Skeletal muscle satellite cell (primary cell): Measurements from ENCODE around the gene NADK.

Experiments used
- H3K27me3 ChIP-seq: 2 replicates; pipeline ENCODE4 v1.7.0; 2013; ENCODE audit warnings: low read length; ENCODE audit not compliant: control insufficient read depth, insufficient read depth
- H3K36me3 ChIP-seq: 2 replicates; pipeline ENCODE4 v1.7.0; 2013; ENCODE audit warnings: mild to moderate bottlenecking, control low read depth, low read length; ENCODE audit not compliant: insufficient read depth
- H3K4me1 ChIP-seq: 2 replicates; pipeline ENCODE4 v1.7.0; 2013; ENCODE audit warnings: low read length; ENCODE audit not compliant: control insufficient read depth, insufficient read depth
- H3K4me2 ChIP-seq: 2 replicates; pipeline ENCODE4 v1.7.0; 2013; ENCODE audit warnings: mild to moderate bottlenecking, low read length
- H3K4me3 ChIP-seq: 2 replicates; pipeline ENCODE4 v1.7.0; 2013; ENCODE audit warnings: low read length
- H3K9ac ChIP-seq: 2 replicates; pipeline ENCODE4 v1.7.0; 2013; ENCODE audit warnings: mild to moderate bottlenecking, low read depth, low read length, moderate library complexity
- H3K9me3 ChIP-seq: replicated peaks from 2 replicates; pipeline ENCODE4 v1.7.0; 2013; ENCODE audit warnings: mild to moderate bottlenecking, control low read depth, low read length

The NADK gene

DNA sequence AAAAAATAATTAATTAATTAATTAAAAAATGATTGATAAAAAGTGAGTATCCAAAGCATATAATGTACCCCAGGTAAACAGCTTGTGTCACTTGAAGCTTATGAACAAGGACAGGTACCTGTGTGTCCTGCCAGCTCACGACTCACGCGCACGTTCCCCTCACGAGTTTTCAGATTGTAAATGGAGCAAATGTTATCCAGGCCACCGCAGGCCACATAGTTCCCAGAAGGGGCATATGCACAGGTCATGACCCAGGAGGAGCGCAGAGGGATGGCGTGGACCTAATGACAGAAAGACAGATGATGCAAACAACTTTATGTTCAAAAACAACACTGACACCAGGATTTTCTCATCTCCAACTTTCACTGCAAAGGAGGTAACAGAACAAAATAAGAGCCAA is 26.0 kb upstream of the NADK start:
- H3K27me3 ChIP-seq, result no peaks in the 10 kb centered on the region
- peaks cover 8% of the 10 kb centered on the region for H3K4me1 ChIP-seq
- no peak overlapping the region for H3K4me3 ChIP-seq
- H3K9ac ChIP-seq, result no peak overlapping the region
- no peaks in the 10 kb centered on the region for H3K9me3 ChIP-seq
- H3K4me2 ChIP-seq, result no peak overlapping the region
- peaks cover 80% of the 10 kb centered on the region for H3K36me3 ChIP-seq

DNA sequence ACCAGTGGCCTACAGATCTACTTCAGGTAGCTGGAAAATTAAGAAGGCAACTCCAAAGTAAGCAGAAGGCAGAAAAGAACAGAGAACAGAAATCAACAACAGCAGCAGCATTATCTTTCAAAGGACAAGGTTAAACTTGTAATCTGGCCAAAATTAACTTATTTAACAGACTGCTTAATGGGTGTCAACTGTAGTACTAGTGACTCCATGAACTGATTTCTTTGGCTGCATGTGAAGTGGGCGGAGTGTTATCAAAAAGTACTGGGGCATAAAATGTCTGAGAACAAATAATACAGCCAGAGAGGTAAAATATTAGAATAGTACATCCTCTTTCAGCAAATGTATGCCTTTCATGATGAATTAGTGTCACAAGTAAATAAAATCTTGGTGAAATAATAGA is 24.6 kb upstream of the NADK start:
- Histone ChIP-seq H3K4me2 (no peak overlapping the region), H3K36me3 (peaks cover 83% of the 10 kb centered on the region), H3K27me3 (no peaks in the 10 kb centered on the region), H3K9me3 (no peaks in the 10 kb centered on the region), H3K4me1 (peaks cover 8% of the 10 kb centered on the region), H3K9ac (no peak overlapping the region), H3K4me3 (no peak overlapping the region)

DNA sequence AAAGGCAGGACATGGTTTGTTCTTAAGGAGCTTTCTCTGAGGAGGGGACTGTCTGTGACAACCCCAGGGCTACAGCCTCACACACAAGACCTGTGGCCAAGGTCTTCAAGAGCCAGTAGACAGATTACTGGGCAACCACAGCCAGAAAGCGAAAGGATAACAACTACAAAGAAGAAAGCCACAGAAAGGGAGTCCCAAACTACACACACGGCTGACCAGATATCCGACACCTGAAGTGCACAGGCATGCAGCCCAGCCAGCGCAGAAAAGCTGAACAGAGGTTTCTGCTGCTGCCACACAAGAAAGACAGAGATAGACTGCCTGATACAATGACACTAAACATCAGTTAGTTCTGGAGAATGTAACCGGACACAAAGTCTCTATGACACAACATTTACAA is 21.4 kb upstream of the NADK start:
- H3K9me3 ChIP-seq, result no peaks in the 10 kb centered on the region
- H3K4me1 ChIP-seq, result no peaks in the 10 kb centered on the region
- H3K9ac ChIP-seq, result no peak overlapping the region
- no peaks in the 10 kb centered on the region for H3K27me3 ChIP-seq
- H3K4me3 ChIP-seq, result no peak overlapping the region
- H3K36me3 ChIP-seq, result peaks cover 88% of the 10 kb centered on the region
- no peak overlapping the region for H3K4me2 ChIP-seq

DNA sequence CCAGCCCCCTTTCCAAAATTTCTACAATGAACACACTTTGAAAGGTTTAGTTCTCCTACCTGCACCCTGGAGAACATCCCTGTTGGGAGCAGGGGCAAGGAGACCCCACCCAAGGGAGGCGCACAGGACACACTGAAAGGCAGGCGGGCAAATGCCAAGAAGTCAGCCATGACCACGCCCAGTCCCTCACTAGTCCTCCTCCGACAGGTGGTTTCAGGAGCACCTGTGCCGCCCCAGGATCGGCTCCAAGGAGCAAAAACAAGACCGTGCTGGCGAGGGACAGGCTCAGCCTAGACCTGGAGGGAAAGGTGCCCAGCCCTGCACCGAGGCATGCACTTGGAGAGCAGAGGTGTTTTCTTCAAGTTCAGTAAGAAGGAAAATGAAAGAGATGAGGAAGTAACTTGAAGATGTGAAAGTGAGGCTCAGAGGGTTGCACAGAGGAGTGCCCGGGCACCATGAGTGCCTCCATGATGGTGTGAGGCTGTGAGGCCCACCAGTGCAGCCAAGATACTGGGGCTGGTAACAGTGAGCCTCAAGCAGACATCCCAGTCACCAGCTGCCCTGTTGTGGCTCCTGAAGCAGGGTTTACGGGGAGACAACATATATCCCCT is 19.6 kb upstream of the NADK start:
- no peak overlapping the region for H3K9ac ChIP-seq
- H3K4me2 ChIP-seq, result no peak overlapping the region
- H3K27me3 ChIP-seq, result no peaks in the 10 kb centered on the region
- H3K9me3 ChIP-seq, result no peaks in the 10 kb centered on the region
- H3K36me3 ChIP-seq, result peaks cover 90% of the 10 kb centered on the region
- no peaks in the 10 kb centered on the region for H3K4me1 ChIP-seq
- no peak overlapping the region for H3K4me3 ChIP-seq

DNA sequence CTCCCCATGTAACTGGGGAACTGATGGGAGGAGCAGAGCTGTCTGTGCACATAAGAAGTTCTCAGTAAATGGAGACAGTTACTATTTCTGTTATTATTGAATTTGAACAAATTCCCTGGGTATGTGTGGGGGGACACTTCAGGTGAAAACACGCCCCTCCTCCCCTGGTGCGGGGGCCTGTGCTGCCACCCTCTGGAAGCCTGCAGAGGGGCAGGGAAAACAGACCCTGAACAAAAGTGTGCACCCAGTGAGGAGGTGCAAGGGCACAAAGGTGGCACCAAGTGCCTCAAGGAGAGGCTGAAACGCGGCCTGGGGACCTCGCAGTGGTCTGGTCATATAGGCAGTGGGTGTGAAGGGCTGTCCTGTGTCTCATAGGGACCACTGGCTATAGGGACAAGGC is 18.2 kb upstream of the NADK start:
- Histone ChIP-seq H3K9ac (no peak overlapping the region), H3K4me1 (no peaks in the 10 kb centered on the region), H3K27me3 (no peaks in the 10 kb centered on the region), H3K9me3 (no peaks in the 10 kb centered on the region), H3K4me3 (no peak overlapping the region), H3K36me3 (peaks cover 90% of the 10 kb centered on the region), H3K4me2 (no peak overlapping the region)

DNA sequence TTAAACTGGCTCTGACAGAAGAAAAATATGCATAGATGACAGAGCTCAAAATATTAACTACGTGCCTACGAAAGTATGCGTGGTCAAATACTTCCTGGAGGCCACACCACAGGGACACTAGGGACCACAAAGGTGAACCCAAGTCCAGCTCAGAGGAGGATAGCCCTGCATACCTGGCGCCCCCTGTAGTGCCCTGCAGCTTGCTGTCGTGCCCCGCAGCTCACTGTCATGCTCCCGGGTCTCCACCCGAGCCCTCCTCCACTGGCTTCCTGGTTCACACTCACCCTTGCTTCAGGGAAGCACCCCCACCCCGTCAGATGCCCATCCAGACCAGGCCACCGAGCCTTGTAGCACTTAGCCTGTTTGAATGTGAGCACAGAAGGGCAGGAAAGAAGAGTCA is 16.7 kb upstream of the NADK start:
- Histone ChIP-seq H3K9me3 (no peaks in the 10 kb centered on the region), H3K4me1 (no peaks in the 10 kb centered on the region), H3K4me3 (no peak overlapping the region), H3K9ac (no peak overlapping the region), H3K36me3 (peaks cover 88% of the 10 kb centered on the region), H3K4me2 (no peak overlapping the region), H3K27me3 (no peaks in the 10 kb centered on the region)

DNA sequence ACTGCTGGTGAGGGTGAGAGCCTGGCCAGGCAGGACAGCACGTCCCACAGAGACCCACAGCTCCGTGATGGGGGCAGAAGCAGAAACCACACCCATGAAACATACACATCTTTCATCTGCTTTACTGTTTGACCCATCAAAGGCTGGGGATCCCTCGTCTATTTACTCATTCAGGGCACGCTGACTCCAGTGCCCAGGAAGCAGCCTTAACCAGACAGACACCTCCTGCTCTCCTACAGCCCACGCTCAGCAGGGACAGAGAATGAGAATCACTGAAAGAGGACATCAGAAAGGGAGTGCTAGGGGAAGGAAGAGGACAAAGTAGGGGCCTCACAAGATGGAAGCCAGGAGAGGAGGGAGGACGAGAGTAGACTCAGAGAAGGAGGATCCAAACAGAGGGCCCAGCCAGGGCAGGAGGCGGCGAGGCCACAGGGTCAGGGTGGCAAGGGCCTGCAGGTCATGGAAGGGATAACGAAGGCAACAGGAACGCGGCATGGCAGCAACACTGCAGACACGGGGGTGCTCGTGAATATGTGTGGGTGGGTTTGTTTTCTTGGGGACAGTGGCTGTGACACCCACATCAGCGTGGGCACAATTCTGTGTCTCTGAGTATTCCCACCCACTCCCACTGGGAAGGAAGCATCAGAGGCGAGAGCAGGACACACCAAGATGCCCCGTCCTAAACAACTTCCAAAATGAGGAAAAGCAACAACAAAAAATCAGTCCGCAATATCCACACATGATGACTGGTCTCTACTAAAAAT is 15.4 kb upstream of the NADK start:
- no peaks in the 10 kb centered on the region for H3K27me3 ChIP-seq
- H3K4me1 ChIP-seq, result no peaks in the 10 kb centered on the region
- peaks cover 92% of the 10 kb centered on the region for H3K36me3 ChIP-seq
- no peak overlapping the region for H3K9ac ChIP-seq
- H3K4me2 ChIP-seq, result no peak overlapping the region
- no peak overlapping the region for H3K4me3 ChIP-seq
- H3K9me3 ChIP-seq, result no peaks in the 10 kb centered on the region

DNA sequence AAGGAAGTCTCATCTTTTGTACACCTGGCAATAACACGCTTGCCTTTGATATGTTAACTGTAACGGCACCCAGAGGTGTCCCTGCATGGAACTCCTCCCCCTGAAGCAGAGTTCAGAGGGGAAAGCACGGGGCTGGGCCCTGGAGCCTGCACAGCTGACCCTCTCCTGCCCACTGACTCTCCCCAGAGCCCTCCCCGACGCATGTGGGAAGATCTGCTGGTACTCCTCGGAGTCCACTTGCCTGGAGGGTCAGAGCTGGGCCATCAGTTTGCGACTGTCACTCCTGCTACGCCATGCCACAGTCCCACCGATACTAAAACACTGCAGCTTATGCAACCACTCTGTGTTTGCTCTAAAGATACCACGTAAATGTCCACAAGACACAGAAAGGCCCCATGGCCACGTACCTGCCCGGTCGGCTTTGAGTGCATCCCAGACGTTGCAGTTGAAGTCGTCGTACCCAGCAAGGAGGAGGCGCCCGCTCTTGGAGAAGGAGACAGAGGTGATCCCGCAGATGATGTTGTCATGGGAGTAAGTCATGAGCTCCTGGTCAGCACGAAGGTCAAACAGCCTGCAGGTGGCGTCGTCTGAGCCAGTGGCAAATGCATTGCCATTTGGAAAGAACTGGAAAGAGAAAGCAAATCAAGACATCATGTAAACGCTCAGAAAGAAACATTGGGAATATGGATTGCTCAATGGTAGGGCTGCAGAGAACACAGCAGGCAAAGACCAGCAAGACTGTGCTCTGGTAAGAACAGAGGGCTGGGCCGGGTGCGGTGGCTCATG is 10.6 kb upstream of the NADK start:
- H3K36me3 ChIP-seq, result peaks cover 89% of the 10 kb centered on the region
- H3K4me2 ChIP-seq, result no peak overlapping the region
- H3K4me1 ChIP-seq, result no peaks in the 10 kb centered on the region
- no peaks in the 10 kb centered on the region for H3K9me3 ChIP-seq
- no peak overlapping the region for H3K4me3 ChIP-seq
- no peaks in the 10 kb centered on the region for H3K27me3 ChIP-seq
- no peak overlapping the region for H3K9ac ChIP-seq

DNA sequence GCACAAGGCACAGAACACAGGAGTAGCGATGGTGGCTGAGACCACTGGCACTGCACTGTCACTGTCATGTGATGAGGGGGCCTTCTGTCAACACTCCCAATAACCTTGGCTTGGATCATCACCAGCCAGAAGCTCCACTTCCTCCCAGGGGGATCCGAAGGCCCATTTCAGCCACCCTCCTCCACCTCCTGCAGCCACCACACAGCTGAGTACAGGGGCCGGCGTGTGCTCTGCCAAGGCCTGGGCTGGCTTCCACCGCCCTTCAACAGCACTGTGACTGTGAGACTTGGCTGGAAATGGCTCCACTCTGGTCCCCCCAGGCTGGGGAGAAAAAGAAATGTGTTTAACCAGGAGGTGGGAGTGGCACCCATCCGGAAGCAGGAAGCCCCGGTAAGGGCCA is 9.9 kb upstream of the NADK start:
- H3K4me2 ChIP-seq, result no peak overlapping the region
- H3K4me3 ChIP-seq, result no peak overlapping the region
- H3K4me1 ChIP-seq, result peaks cover 5% of the 10 kb centered on the region
- peaks cover 82% of the 10 kb centered on the region for H3K36me3 ChIP-seq
- no peaks in the 10 kb centered on the region for H3K27me3 ChIP-seq
- no peaks in the 10 kb centered on the region for H3K9me3 ChIP-seq
- no peak overlapping the region for H3K9ac ChIP-seq

DNA sequence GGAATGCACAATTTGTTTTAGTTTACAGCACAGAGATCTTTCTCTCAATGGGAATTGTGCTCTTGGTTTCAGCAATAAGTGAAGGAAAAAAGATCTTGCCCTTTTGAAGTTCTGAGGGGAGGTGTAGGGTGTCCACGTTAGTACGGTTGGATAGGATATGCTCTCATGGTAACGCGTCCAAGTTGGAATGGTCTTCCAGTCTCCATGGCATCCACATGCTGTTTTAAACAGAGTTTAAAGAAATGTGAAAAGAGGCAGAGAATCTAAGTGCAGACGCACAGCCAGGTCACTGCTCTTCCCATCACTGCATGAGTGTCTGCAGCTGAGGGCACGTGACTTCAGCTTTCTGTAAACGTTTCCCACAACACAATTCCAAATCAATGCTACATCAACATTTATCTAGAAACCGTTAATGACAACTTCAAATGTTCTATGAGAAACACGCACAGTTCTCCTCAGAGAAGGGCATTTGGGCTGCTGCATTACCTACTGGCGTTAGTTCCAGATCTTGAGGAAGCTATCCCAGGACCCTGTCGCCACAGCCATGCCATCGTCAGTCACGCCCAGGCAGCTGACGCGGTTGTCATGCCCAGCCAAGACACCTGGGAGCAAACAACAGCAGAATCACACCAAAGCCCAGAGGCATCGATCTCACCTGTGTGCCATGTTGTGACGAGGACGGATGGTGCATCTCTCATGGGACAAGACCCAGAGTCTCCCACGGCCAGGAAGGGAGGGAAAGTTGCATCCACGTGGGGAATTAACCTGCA is 8.8 kb upstream of the NADK start:
- no peaks in the 10 kb centered on the region for H3K9me3 ChIP-seq
- H3K36me3 ChIP-seq, result peaks cover 71% of the 10 kb centered on the region
- H3K4me3 ChIP-seq, result no peak overlapping the region
- H3K27me3 ChIP-seq, result no peaks in the 10 kb centered on the region
- H3K4me1 ChIP-seq, result peaks cover 16% of the 10 kb centered on the region
- no peak overlapping the region for H3K4me2 ChIP-seq
- no peak overlapping the region for H3K9ac ChIP-seq

DNA sequence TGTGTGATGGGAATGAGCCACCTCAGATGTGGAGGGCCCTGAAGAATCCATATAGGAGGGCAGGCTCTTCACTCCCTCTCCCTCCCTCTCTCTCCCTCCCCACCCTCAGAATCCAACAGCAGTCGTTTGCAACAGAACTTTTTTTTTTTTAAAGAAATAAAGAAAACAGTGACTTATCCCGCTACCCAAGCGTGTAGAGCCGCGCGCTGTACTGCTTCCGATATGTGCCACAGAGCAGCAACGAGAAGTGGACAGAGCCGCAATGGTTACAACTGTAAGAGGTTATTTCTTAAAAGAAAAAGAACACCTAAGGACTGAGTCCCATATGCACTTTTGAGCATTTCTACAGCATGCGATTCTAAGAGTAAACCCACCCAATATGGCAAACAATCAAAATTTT is 7.4 kb upstream of the NADK start:
- Histone ChIP-seq H3K9me3 (no peaks in the 10 kb centered on the region), H3K9ac (no peak overlapping the region), H3K27me3 (no peaks in the 10 kb centered on the region), H3K4me2 (no peak overlapping the region), H3K4me3 (no peak overlapping the region), H3K36me3 (peaks cover 61% of the 10 kb centered on the region), H3K4me1 (peaks cover 29% of the 10 kb centered on the region)
